ENCODE data around the gene CSNK2A1. TPM values are rescaled to one million over a fixed set of nuclear protein-coding genes. Genes with fewer than 3 reads are reported as not detected.
A peak's percentile ranks its signal among the peaks of the same experiment; 100 is the strongest.

The CSNK2A1 gene
- total RNA-seq, 8 experiments from 2014 or later: 107 to 180 (median 148) TPM

DNA sequence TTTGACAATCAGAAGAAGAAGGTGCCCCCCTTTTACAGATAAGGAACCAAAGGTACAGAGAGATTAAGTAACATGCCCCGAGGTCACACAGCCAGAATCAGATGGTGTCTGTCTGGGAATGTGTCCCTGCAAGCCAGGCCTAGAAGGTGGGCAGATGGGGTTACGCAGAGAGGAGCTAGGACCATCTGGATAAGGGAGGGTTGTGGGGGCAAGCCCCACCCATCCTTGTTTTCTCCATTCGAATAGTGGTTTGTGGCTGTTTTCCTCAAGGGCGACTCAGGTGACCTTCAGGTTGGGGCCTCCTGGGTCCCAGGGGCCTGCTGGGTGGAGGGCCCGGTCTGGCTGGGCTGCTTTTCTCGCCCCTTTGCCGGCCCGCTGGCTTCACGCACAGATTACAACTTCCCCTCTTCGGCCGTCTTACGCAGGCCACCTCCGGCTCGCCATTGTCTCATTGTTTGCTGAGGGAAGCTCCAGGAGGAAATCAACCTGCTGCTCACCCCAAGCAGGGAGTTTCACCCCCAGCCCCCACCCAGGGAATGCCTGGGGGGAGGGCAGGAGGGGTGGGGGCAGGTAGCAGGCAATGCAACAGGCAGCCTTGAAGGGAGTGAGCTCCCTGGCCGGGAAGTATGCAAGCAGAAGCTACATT lies 30.8 kb upstream of the CSNK2A1 start:
- WGBS, 10 experiments: 0 to 100% (median 66%) methylated on average over 1 to 6 of the region's 15 CpGs; no CpG with 5 or more reads in 2 of the 10 experiments
- H3K27ac ChIP-seq: no peak overlapping the region
- H3K4me3 ChIP-seq: no peak overlapping the region
- peaks cover 13 to 16% of the 10 kb centered on the region in 2 donors for H3K4me1 ChIP-seq (replicated peaks in 1 of 2)
- in situ Hi-C loops (cut with MboI; ENCODE audit: low pct_unique_long_range_greater_than_20kb in 2 of 9, low sequenced_read_pairs in 9 of 9, unreplicated experiment in 9 of 9): loop anchor here in 5 of 9 experiments (25.0 kb wide), 1 partner anchor 163 kb away; no protein-coding TSS in a partner anchor
- ATAC-seq (replicated peaks in 6 of 8): no peak

DNA sequence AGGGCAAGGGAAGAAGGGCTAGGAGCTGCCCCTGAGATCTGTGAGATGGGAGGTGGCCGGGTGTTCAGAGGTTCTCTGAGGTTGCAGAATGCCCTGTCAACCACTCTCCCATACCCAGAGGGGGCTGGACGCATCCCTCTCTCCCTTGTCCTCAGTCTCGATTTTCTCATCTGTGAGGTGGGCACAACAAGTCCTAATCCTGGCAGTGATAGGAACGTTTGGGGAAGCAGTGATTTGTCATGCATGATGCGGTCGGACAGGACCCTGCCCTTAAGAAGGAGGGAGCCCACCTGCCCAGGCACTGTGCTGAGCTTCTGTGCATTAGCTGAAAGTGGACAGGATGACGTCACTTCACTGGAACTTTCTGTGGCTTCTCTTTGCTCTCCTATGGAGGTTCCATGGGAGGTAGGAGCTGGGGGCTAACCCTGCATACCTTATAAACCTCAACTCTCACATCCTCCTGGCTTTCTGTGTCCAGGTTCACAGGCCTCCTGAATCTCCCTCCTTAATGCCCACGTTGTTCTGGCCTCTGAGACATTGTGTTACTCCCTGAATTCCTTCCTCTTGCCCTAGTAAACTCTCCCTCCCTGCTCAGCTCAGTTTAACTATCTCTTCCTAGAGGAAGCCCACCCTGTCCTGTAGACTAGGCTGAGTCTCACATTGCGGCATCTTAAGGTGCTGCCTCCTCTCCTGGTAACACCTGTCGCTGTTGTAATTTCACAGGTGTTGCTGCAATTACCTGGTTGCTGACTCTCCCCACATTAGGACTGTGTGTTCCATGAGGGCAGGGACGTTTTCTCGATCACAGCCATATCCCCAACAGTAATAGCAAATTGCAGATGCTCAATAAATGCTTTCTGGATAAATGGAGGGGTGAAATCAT lies 30.1 kb upstream of the CSNK2A1 start:
- no peak overlapping the region for H3K27ac ChIP-seq
- no peak overlapping the region for H3K4me3 ChIP-seq
- peaks cover 13 to 21% of the 10 kb centered on the region in 2 donors for H3K4me1 ChIP-seq (replicated peaks in 1 of 2)
- in situ Hi-C loops (cut with MboI; ENCODE audit: low pct_unique_long_range_greater_than_20kb in 2 of 9, low sequenced_read_pairs in 9 of 9, unreplicated experiment in 9 of 9): loop anchor here in 5 of 9 experiments (25.0 kb wide), 1 partner anchor 164 kb away; no protein-coding TSS in a partner anchor
- WGBS, 10 experiments: 5 to 100% (median 80%) methylated on average over 1 to 10 of the region's 12 CpGs
- ATAC-seq (replicated peaks in 6 of 8): no peak

DNA sequence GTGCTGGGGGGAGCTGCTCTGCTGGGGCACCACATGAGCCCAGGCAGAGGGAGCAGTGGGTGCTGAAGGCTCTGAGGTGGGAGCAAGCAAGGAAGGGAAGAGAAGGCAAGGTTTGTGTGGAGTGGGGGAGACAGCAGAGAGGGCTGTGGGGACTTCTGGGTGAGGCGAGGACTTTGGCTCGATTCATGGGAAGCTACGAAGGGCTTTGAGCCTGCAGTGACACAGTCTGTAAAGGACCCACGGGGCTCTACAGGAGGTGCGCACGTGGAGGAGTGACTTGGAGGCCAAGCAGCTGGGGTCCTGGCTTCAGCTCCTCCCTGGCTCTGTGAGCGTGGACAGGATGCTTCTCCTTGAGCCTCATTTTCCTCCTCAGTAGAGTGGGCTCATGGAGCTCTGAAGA lies 29.1 kb upstream of the CSNK2A1 start:
- Histone ChIP-seq H3K27ac (peak overlapping the region in 1 of 2 donors; percentile 37), H3K4me1 (replicated peaks in 1 of 2) (peaks cover 22 to 30% of the 10 kb centered on the region in 2 donors), H3K4me3 (no peak overlapping the region)
- in situ Hi-C loops (cut with MboI; ENCODE audit: low pct_unique_long_range_greater_than_20kb in 2 of 9, low sequenced_read_pairs in 9 of 9, unreplicated experiment in 9 of 9): loop anchor here in 5 of 9 experiments (25.0 kb wide), 1 partner anchor 165 kb away; no protein-coding TSS in a partner anchor
- ATAC-seq (replicated peaks in 6 of 8): no peak
- WGBS, 10 experiments: 20 to 83% (median 73%) methylated on average over 1 to 4 of the region's 7 CpGs; no CpG with 5 or more reads in 5 of the 10 experiments

DNA sequence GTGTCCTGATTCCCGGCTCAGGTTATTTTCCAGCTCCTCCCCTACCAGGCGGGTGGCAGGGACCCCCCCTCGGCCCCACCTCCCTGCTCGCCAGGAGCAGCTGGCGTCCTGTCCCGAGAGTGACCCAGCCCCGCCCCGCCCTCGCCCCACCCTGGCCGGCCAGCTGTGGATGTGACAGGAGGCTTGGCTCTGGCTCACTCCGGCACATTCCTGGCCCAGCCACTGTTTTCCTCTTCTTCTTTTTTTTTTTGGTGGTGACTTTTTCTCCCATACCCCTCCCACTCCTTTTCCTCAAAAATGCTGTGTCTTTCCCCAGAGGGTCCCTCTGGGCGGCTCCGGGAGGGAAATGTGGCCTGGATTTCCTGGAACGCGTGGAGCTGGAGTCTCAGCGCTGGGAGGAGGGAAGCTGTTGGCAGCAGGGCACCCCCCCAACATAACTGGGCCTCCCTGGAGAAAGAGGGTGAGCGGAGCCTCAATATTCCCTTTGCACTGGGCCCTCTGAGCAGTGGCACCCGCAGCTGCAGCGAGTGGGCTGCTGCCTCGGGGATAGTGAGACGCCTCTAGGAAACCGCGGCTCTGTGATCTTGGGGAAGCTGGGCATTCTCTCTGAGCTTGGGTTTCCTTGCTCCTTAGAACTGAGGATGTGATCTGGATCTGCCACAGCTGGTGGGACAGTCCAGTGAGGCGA lies 28.3 kb upstream of the CSNK2A1 start:
- WGBS, 10 experiments: 0 to 29% (median 0%) methylated on average over 1 to 10 of the region's 24 CpGs; no CpG with 5 or more reads in 5 of the 10 experiments
- peak overlapping the region in 1 of 2 donors; percentile 37 for H3K27ac ChIP-seq
- peaks cover 22 to 38% of the 10 kb centered on the region in 2 donors for H3K4me1 ChIP-seq (replicated peaks in 1 of 2)
- ATAC-seq (replicated peaks in 6 of 8): peak; percentile 82 to 91 (median 88)
- no peak overlapping the region for H3K4me3 ChIP-seq
- in situ Hi-C loops (cut with MboI; ENCODE audit: low pct_unique_long_range_greater_than_20kb in 2 of 9, low sequenced_read_pairs in 9 of 9, unreplicated experiment in 9 of 9): loop anchor here in 5 of 9 experiments (25.0 kb wide), 1 partner anchor 165 kb away; no protein-coding TSS in a partner anchor

DNA sequence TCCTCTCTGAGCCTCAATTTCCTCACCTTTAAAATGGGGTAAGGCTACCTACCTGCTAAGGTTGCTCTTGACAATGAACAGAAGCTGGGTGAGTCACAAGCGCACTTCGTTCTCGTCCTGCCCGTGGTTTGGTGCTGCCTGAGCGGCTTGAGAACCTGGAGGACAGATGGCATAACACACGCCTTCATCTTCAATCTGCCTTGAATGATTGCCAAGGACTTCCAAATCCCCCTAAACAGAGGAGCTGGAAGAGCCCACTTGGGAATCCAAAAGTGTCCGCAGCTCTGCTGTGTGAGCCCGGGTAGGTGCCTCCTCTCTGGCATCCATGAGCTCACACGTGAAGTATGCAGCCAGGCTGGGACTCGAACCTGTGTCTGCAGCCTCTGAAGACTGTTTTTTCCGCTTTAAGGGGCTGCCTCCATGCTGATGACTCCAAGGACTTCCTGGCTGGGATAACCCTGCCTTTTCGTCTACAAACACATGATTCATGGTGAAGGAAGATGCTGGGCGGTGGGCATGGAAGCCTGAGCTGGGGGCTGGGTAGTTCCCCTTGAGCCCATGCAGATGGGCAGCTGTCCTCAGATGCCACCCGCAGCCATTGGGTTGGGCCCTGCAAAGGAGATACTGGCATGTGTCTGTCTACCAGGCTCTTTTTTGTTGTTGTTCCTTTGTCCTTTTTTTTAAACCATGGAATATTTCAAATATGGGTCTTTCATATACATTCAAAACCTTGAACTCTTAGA lies 25.3 kb upstream of the CSNK2A1 start:
- no peak overlapping the region for H3K4me3 ChIP-seq
- in situ Hi-C loops (cut with MboI; ENCODE audit: low pct_unique_long_range_greater_than_20kb in 2 of 9, low sequenced_read_pairs in 9 of 9, unreplicated experiment in 9 of 9): loop anchor here in 8 of 9 experiments (10.0 to 25.0 kb wide), 3 partner anchors 66 to 168 kb away; no protein-coding TSS in a partner anchor
- H3K4me1 ChIP-seq (replicated peaks in 1 of 2): peaks cover 22 to 34% of the 10 kb centered on the region in 2 donors
- WGBS, 10 experiments: 0 to 91% (median 40%) methylated on average over 1 to 11 of the region's 14 CpGs; no CpG with 5 or more reads in 5 of the 10 experiments
- no peak overlapping the region for H3K27ac ChIP-seq
- no peak for ATAC-seq (replicated peaks in 6 of 8)

DNA sequence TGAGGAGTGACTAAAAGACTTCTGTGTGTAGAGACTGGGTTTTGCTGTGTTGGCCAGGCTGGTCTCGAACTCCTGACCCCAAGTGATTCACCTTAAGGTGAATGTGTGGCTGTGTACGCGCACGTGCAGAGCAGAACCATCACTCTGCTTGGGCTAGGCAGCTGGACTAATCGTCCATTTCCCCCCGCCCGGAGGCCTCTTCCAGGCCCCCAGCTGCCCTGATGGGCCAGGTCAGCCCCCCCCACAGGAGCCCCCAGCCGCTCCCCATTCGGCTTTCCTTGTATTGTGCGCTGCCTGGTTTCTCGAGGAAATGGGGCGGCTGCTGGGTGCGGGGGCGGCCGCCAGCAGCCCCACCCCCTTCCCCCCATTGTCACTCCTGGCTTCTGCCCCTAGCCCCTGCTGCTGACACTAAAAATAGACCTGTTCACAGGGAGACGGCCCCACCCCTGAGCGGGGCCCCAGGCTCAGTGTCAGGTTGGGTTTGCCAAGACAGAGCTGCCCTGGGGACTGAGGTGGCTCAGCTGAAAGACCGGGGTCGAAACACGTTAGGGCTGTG lies 24.6 kb upstream of the CSNK2A1 start:
- in situ Hi-C loops (cut with MboI; ENCODE audit: low pct_unique_long_range_greater_than_20kb in 2 of 9, low sequenced_read_pairs in 9 of 9, unreplicated experiment in 9 of 9): loop anchor here in 8 of 9 experiments (10.0 to 25.0 kb wide), 3 partner anchors 67 to 169 kb away; no protein-coding TSS in a partner anchor
- no peak overlapping the region for H3K27ac ChIP-seq
- 47 to 100% (median 68%) methylated on average over 1 to 7 of the region's 20 CpGs; no CpG with 5 or more reads in 6 of the 10 experiments for WGBS, 10 experiments
- H3K4me1 ChIP-seq (replicated peaks in 1 of 2): peaks cover 22 to 34% of the 10 kb centered on the region in 2 donors
- peak in 5 of 8 experiments; percentile 21 to 54 (median 45) for ATAC-seq (replicated peaks in 6 of 8)
- no peak overlapping the region for H3K4me3 ChIP-seq

DNA sequence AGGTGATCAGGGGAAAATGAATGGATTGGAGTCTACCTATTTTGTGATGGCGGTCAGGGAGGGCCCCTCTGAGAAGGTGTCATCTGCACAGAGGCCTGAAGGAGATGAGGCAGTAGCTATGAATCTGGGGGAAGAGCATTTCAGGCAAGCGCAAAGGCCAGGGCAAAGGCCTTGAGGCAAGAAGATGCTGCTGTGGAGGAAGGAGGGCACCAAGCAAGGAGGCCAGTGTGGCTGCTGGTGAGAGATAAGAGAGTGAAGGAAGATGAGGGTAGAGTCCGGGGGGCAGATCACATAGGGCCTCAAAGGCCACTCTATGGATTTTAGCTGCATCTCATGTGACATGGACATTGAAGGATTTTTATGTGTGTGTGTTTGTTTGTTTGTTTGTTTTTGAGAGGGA lies 20.6 kb upstream of the CSNK2A1 start:
- in situ Hi-C loops (cut with MboI; ENCODE audit: low pct_unique_long_range_greater_than_20kb in 2 of 9, low sequenced_read_pairs in 9 of 9, unreplicated experiment in 9 of 9): loop anchor here in 8 of 9 experiments (10.0 to 25.0 kb wide), 3 partner anchors 71 to 173 kb away; no protein-coding TSS in a partner anchor

DNA sequence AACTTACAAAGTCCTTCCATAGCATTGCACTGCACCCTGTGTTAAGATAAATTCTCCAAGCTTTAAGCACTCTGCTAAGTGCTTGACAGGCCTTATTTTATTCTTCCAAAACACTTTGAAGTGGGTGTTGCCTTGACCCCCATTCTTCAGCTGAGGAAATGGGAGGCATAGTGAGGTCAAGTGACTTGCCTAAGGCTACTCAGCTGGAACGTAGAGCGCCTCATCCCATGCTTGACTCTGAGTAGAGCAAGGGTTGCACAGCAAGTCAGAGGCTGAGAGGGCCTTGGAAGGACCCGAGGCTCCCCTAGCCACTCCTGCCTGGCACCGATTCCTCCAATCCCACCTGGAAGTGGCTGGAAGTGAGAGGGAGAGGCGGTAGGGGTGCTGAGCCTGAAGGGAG lies 19.6 kb upstream of the CSNK2A1 start:
- in situ Hi-C loops (cut with MboI; ENCODE audit: low pct_unique_long_range_greater_than_20kb in 2 of 9, low sequenced_read_pairs in 9 of 9, unreplicated experiment in 9 of 9): loop anchor here in 8 of 9 experiments (10.0 to 25.0 kb wide), 3 partner anchors 72 to 174 kb away; no protein-coding TSS in a partner anchor
- 17 to 68% (median 43%) methylated on average over 1 to 5 of the region's 5 CpGs; no CpG with 5 or more reads in 6 of the 10 experiments for WGBS, 10 experiments
- peak in 2 of 8 experiments; percentile 59 to 62 for ATAC-seq (replicated peaks in 6 of 8)
- H3K27ac ChIP-seq: no peak overlapping the region
- H3K4me1 ChIP-seq (replicated peaks in 1 of 2): peaks cover 5 to 15% of the 10 kb centered on the region in 2 donors
- H3K4me3 ChIP-seq: no peak overlapping the region

More for the DNA sequence above, 20.6 kb upstream of the CSNK2A1 start:
- Histone ChIP-seq H3K4me1 (replicated peaks in 1 of 2) (peaks cover 9 to 24% of the 10 kb centered on the region in 2 donors), H3K27ac (no peak overlapping the region), H3K4me3 (no peak overlapping the region)
- no peak for ATAC-seq (replicated peaks in 6 of 8)
- WGBS, 10 experiments: 30 to 100% (median 85%) methylated on average over 1 to 3 of the region's 3 CpGs; no CpG with 5 or more reads in 4 of the 10 experiments

DNA sequence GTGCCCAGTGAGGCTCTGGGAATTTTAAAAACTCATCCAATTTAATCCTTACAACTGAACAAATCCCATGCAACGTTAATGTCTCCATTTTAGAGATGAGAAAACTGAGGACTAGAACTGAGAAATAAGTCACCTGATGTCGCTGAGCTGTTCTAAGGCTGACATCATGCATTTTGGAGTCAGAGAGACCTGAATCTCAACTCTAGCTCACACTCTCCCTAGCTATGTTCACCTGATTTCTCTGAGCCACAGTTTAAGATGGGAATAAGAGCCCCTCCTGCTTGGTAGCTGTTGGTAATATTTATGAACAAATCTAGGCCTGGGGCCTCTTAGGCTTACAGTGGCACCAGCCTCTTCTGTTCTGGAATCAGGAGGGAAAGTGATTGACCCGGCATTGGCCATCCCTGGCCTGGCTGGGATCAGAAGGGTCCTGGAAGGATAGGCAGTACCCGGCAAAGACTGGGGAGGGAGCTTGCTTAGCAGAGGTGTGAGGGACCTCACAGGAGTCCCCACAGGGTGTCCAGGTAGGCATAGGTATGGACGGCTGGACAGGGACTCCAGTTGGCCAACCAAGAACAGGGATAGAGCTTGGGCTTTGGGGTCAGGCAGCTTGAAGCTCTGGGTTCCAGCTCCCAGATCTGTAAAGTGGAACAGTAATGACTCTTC lies 18.8 kb upstream of the CSNK2A1 start:
- in situ Hi-C loops (cut with MboI; ENCODE audit: low pct_unique_long_range_greater_than_20kb in 2 of 9, low sequenced_read_pairs in 9 of 9, unreplicated experiment in 9 of 9): loop anchor here in 8 of 9 experiments (10.0 to 25.0 kb wide), 3 partner anchors 72 to 175 kb away; no protein-coding TSS in a partner anchor
- H3K4me1 ChIP-seq (replicated peaks in 1 of 2): peaks cover 0 to 7% of the 10 kb centered on the region in 2 donors
- H3K4me3 ChIP-seq: no peak overlapping the region
- no peak for ATAC-seq (replicated peaks in 6 of 8)
- 0 to 77% (median 30%) methylated on average over 1 to 4 of the region's 5 CpGs; no CpG with 5 or more reads in 2 of the 10 experiments for WGBS, 10 experiments
- no peak overlapping the region for H3K27ac ChIP-seq

DNA sequence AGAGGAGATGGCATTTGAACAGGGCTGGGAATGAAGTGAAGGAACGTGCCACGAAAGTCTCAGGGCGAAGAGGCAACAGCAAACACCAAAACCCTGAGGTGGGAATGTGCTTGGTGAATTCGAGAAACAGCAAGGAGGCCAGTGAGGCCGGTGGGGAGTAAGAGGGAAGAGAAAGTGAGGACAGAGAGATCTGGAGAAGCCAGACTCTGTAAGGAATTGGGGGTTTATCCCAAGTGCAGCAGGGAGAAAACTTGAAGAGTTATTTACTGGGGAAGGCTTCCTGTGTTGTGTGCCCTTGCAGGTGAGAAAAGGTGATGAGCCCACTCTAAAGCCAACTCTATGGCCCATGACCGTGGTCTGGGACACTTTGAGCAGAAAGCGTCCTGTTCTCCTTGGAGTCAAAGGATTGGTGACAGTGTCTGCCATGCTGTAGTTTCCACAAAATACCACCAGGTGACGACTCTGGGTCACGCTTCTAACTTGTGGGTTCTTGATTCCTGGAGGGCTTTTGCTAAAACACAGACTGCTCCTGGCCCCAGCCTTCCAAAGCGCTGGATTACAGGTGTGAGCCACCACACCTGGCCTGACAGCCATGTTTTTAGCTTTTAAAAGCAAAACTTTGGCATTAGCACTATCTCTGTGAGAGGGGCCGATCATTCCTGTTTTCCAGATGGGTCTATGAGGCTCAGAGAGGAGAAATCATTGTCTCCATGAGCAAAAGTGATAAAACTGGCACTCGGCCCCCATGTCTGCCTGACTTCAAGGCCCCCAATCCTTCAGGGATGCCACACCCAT lies 18.0 kb upstream of the CSNK2A1 start:
- peak; percentile 77 to 93 (median 85) for ATAC-seq (replicated peaks in 6 of 8)
- WGBS, 10 experiments: 0 to 59% (median 29%) methylated on average over 1 to 8 of the region's 12 CpGs; no CpG with 5 or more reads in 1 of the 10 experiments
- Histone ChIP-seq H3K4me1 (replicated peaks in 1 of 2) (peaks cover 0 to 3% of the 10 kb centered on the region in 2 donors), H3K4me3 (no peak overlapping the region), H3K27ac (no peak overlapping the region)
- in situ Hi-C loops (cut with MboI; ENCODE audit: low pct_unique_long_range_greater_than_20kb in 2 of 9, low sequenced_read_pairs in 9 of 9, unreplicated experiment in 9 of 9): loop anchor here in 8 of 9 experiments (10.0 to 25.0 kb wide), 3 partner anchors 73 to 176 kb away; no protein-coding TSS in a partner anchor
